ENCODE results near the gene VPS8.

The VPS8 gene

GRCh38 chr3:185041540-185041939 is 229.6 kb downstream of the VPS8 start:
- H3K4me3 ChIP-seq (ENCODE audit: low read depth, low read length), result no peak overlapping the region
- no peak for TF ChIP-seq CTCF (IDR thresholded peaks at IDR 0.05; ENCODE audit: low read depth, low read length)

- TF ChIP-seq CTCF (IDR thresholded peaks at IDR 0.05; ENCODE audit: low read depth, low read length), result no peak
- no peak overlapping the region for H3K4me3 ChIP-seq (ENCODE audit: low read depth, low read length)
These were observed 230.5 kb downstream of the VPS8 start for GRCh38 chr3:185042312-185043050.

GRCh38 chr3:185046164-185046515 is 234.2 kb downstream of the VPS8 start:
- H3K4me3 ChIP-seq (ENCODE audit: low read depth, low read length), result no peak overlapping the region
- no peak for TF ChIP-seq CTCF (IDR thresholded peaks at IDR 0.05; ENCODE audit: low read depth, low read length)

- no peak overlapping the region for H3K4me3 ChIP-seq (ENCODE audit: low read depth, low read length)
- no peak for TF ChIP-seq CTCF (IDR thresholded peaks at IDR 0.05; ENCODE audit: low read depth, low read length)
These were observed 234.6 kb downstream of the VPS8 start for GRCh38 chr3:185046603-185047002.

GRCh38 chr3:185049710-185050109 is 237.7 kb downstream of the VPS8 start:
- no peak for TF ChIP-seq CTCF (IDR thresholded peaks at IDR 0.05; ENCODE audit: low read depth, low read length)

GRCh38 chr3:185051801-185052200 is 239.8 kb downstream of the VPS8 start:
- TF ChIP-seq CTCF (IDR thresholded peaks at IDR 0.05; ENCODE audit: low read depth, low read length), result no peak
- H3K4me3 ChIP-seq (ENCODE audit: low read depth, low read length), result no peak overlapping the region

More at GRCh38 chr3:185049710-185050109, 237.7 kb downstream of the VPS8 start:
- no peak overlapping the region for H3K4me3 ChIP-seq (ENCODE audit: low read depth, low read length)

GRCh38 chr3:185052631-185053030 is 240.7 kb downstream of the VPS8 start:
- H3K4me3 ChIP-seq (ENCODE audit: low read depth, low read length), result no peak overlapping the region
- TF ChIP-seq CTCF (IDR thresholded peaks at IDR 0.05; ENCODE audit: low read depth, low read length), result no peak

All from WI38 (cell line).